K562 (cell line): ENCODE data around the gene PODXL2. TPM values are rescaled to one million over a fixed set of nuclear protein-coding genes. Genes with fewer than 3 reads are reported as not detected.
"Not testable (repeated sequence)": the region's sequence is repeated elsewhere in the genome, so short reads cannot be mapped to it uniquely, and the experiment has no call there.

Experiments
- ATAC-seq: fragments of 200-7000 bp; cut with Tn5 transposase; 3 replicates; pipeline ENCODE4 v1.9.1; 2020; ENCODE audit warnings: moderate library complexity
- BruUV-seq: library from RNA; stranded (reverse); fragments of 400-500 nt; replicated peaks from 2 replicates; lab custom pipeline; 2021; lab: Mats Ljungman, UMichigan
- CTCF ChIA-PET: fragments of 300-600 bp; formaldehyde crosslinking; extraction: SDS; loops from one replicate; lab custom pipeline; 2021; ENCODE audit warnings: low intra/inter-chr PET ratio; lab: Yijun Ruan, JAX
- POLR2A ChIA-PET: fragments of 300-600, 350-650 bp; sonication (Branson Sonifier 250); formaldehyde crosslinking; extraction: SDS; loops from one replicate; lab custom pipeline; 2021; ENCODE audit warnings: antibody characterized with exemption, inconsistent platforms; lab: Yijun Ruan, JAX
- DNase-seq, 4 experiments: peaks; one replicate each; pipeline versions ENCODE4 v3.0.0 to v3.0.0-alpha.2; 2011 to 2018; ENCODE audit warnings: low spot score in 3 of 4, mixed read lengths in 3 of 4; ENCODE audit errors: extremely low read depth in 1 of 4
- FAIRE-seq: peaks from 2 replicates; lab custom pipeline; 2011; peaks lifted over from hg19 to GRCh38; lab: Jason Lieb, UNC
- H2AFZ ChIP-seq: 2 replicates; pipeline ENCODE4 v1.6.0; 2011; ENCODE audit warnings: low read depth, low read length, control low read depth, inconsistent platforms
- H3K27ac ChIP-seq: fragments of 200-600 bp; 3 replicates; pipeline ENCODE4 v1.8.0; 2011; ENCODE audit warnings: low read depth, mild to moderate bottlenecking, control low read depth, inconsistent platforms, low read length, moderate library complexity, mixed read lengths; ENCODE audit errors: extremely low read depth
- H3K27me3 ChIP-seq, 2 experiments: fragments of 300-600 bp in 1 of 2; 2 replicates in 1 of 2; 3 replicates in 1 of 2; pipeline versions ENCODE4 v1.6.0 to v1.8.0; 2011; ENCODE audit warnings: inconsistent platforms in 2 of 2, low read length in 2 of 2, mild to moderate bottlenecking in 1 of 2, mixed read lengths in 1 of 2, moderate library complexity in 1 of 2; ENCODE audit not compliant: control insufficient read depth in 2 of 2, insufficient read depth in 2 of 2
- H3K36me3 ChIP-seq: fragments of 300-600 bp; 3 replicates; pipeline ENCODE4 v1.8.0; 2011; ENCODE audit warnings: mild to moderate bottlenecking, low read length, inconsistent platforms; ENCODE audit not compliant: control insufficient read depth, insufficient read depth
- H3K4me1 ChIP-seq, 2 experiments: fragments of 200-600 bp in 1 of 2; replicated peaks in 1 of 2; 2 replicates in 1 of 2; 3 replicates in 1 of 2; pipeline versions ENCODE4 v1.5.1 to v1.8.0; 2011; ENCODE audit warnings: inconsistent platforms in 2 of 2, low read length in 2 of 2, mild to moderate bottlenecking in 1 of 2, mixed read lengths in 1 of 2, moderate library complexity in 1 of 2; ENCODE audit not compliant: control insufficient read depth in 2 of 2, insufficient read depth in 2 of 2
- H3K4me2 ChIP-seq: 2 replicates; pipeline ENCODE4 v1.6.1; 2011; ENCODE audit warnings: low read length, control low read depth, inconsistent platforms, mixed read lengths; ENCODE audit not compliant: insufficient read depth
- H3K4me3 ChIP-seq: fragments of 200-600 bp; sonication (generic), shearing (Covaris generic); 2 replicates; pipeline ENCODE4 v1.5.1; 2016; ENCODE audit warnings: control low read depth, inconsistent platforms
- H3K79me2 ChIP-seq: fragments of 200-600 bp; 3 replicates; pipeline ENCODE4 v1.8.0; 2011; ENCODE audit warnings: low read length, inconsistent platforms; ENCODE audit not compliant: control insufficient read depth, insufficient read depth
- H3K9ac ChIP-seq, 2 experiments: 2 replicates each; pipeline versions ENCODE4 v1.6.0 to v1.6.1; 2011; ENCODE audit warnings: low read depth in 2 of 2, low read length in 2 of 2, control low read depth in 1 of 2, inconsistent platforms in 1 of 2, mild to moderate bottlenecking in 1 of 2, mixed read lengths in 1 of 2; ENCODE audit not compliant: insufficient read depth in 1 of 2
- H3K9me1 ChIP-seq: one replicate; pipeline ENCODE4 v1.6.0; 2011; ENCODE audit warnings: inconsistent platforms, mild to moderate bottlenecking, low read length, moderate library complexity; ENCODE audit not compliant: control insufficient read depth, insufficient read depth
- H3K9me3 ChIP-seq: replicated peaks from 2 replicates; pipeline ENCODE4 v1.5.1; 2011; ENCODE audit warnings: low read depth, low read length, inconsistent platforms; ENCODE audit not compliant: control insufficient read depth, insufficient read depth
- H4K20me1 ChIP-seq: replicated peaks from 2 replicates; pipeline ENCODE4 v1.6.1; 2011; ENCODE audit warnings: low read length, inconsistent platforms, mixed read lengths; ENCODE audit not compliant: control insufficient read depth, insufficient read depth
- SIN3A ChIP-seq, 2 experiments: fragments of 150-350 bp in 1 of 2; IDR thresholded peaks; 2 replicates each; pipeline ENCODE4 v1.6.1; 2011 to 2016; ENCODE audit warnings: borderline replicate concordance in 2 of 2, low read depth in 2 of 2, low read length in 2 of 2, mild to moderate bottlenecking in 2 of 2, moderate library complexity in 2 of 2; ENCODE audit not compliant: control insufficient read depth in 1 of 2
- ZNF146 ChIP-seq: IDR thresholded peaks from one replicate; pipeline ENCODE4 v1.6.1; 2018; ENCODE audit warnings: missing compliant biosample characterization; ENCODE audit not compliant: unreplicated experiment
- WGBS: fragments of 100-300 bp; shearing (Covaris generic); methylation state at CpG from one replicate; pipeline ENCODE4 v1.1.6; 2016; ENCODE audit warnings: low coverage, mixed read lengths; ENCODE audit not compliant: insufficient coverage; ENCODE audit errors: missing lambda C conversion rate; 5-methylcytosine and 5-hydroxymethylcytosine counted together
- in situ Hi-C: fragments of 300-500 bp; cut with MboI; formaldehyde crosslinking; loops from 4 replicates; pipeline ENCODE4 v1.15.0; 2018; ENCODE audit warnings: inconsistent platforms, mixed read lengths
- intact Hi-C: fragments of 100-400 bp; cut with micrococcal nuclease; formaldehyde crosslinking; loops from 2 replicates; pipeline ENCODE4 v1.14.2; 2022
- polyA plus RNA-seq, 8 experiments: library from polyadenylated mRNA; depleted of rRNA in 4 of 8; stranded (reverse) in 5 of 8; unstranded in 3 of 8; fragments of >200 nt; fragmentation: Nextera tagmentation in 2 of 8; fragmentation: Illumina TruSeq in 1 of 8; extraction: Ambion mirVana in 2 of 8; extraction: Trizol in 1 of 8; gene quantifications; 2 replicates each; pipeline versions ENCODE4 v1.2.1 to v1.2.3, GENCODE V29; 2011 to 2014; ENCODE audit warnings: inconsistent platforms in 1 of 8, missing spikeins in 1 of 8
- total RNA-seq, 7 experiments: library from RNA; depleted of rRNA in 6 of 7; stranded (reverse); fragments of >200 nt in 6 of 7; fragmentation: Illumina TruSeq in 2 of 7; extraction: Trizol in 2 of 7; gene quantifications; 2 replicates each; pipeline versions ENCODE4 v1.2.1 to v1.2.3, GENCODE V29; 2011 to 2021; ENCODE audit warnings: low replicate concordance in 1 of 7

Gene PODXL2
- total and polyA plus RNA-seq, 9 of the 15 experiments (the other 6 are each of a cell fraction or from before 2014, with no cell fraction given), result 0.03 to 52.5 (median 21.9) TPM

GRCh38 chr3:127704840-127705239 lies 75.9 kb downstream of the PODXL2 start:
- H3K4me2 ChIP-seq, intact Hi-C loops, in situ Hi-C loops, BruUV-seq, H3K9ac ChIP-seq, H3K27ac ChIP-seq, FAIRE-seq: not testable (repeated sequence)
- 38% methylated on average over 2 of the region's 4 CpGs for WGBS
- TF ChIP-seq ZNF146 (CRISPR knock-in tag), result peak; percentile 16
- TF ChIP-seq, all 486 proteins: peak for 1; not testable (repeated sequence) for 485
- H3K36me3 ChIP-seq, H3K79me2 ChIP-seq, H3K27me3 ChIP-seq, CTCF ChIA-PET, ATAC-seq, H3K9me1 ChIP-seq, H2AFZ ChIP-seq, POLR2A ChIA-PET, H3K4me3 ChIP-seq, H4K20me1 ChIP-seq, H3K9me3 ChIP-seq, DNase-seq: not testable (repeated sequence)
- peaks cover 29 to 36% of the 10 kb centered on the region in 2 experiments for H3K4me1 ChIP-seq

GRCh38 chr3:127706312-127706711 lies 77.3 kb downstream of the PODXL2 start:
- in situ Hi-C loops, result no loop called here
- no peak overlapping the region for H3K4me2 ChIP-seq
- CTCF ChIA-PET, result no interaction called here
- no TSS peak for BruUV-seq
- no peak overlapping the region for H3K4me3 ChIP-seq
- H4K20me1 ChIP-seq, result no peaks in the 10 kb centered on the region
- H3K79me2 ChIP-seq, result no peaks in the 10 kb centered on the region
- H3K9me3 ChIP-seq, result no peaks in the 10 kb centered on the region
- TF ChIP-seq SIN3A (IDR thresholded peaks at IDR 0.05; ENCODE audit: borderline replicate concordance in 2 of 2, control insufficient read depth in 1 of 2, low read depth in 2 of 2, low read length in 2 of 2), result no peak
- TF ChIP-seq, all 486 proteins: peak for 0
- Histone ChIP-seq H3K9ac (peak overlapping the region in 1 of 2 experiments; percentile 77; a peak in 1 of 4 replicates), H3K36me3 (no peaks in the 10 kb centered on the region), H2AFZ (peak overlapping the region; percentile 90), H3K4me1 (peaks cover 25 to 26% of the 10 kb centered on the region in 2 experiments), H3K27me3 (peaks cover 0 to 12% of the 10 kb centered on the region in 2 experiments; a peak in 3 of 5 replicates), H3K27ac (no peak overlapping the region), H3K9me1 (peaks cover 2% of the 10 kb centered on the region)
- intact Hi-C loops, result no loop called here
- DNase-seq (no peak), FAIRE-seq (no peak), ATAC-seq (no peak)
- 73% methylated on average over 6 of the region's 7 CpGs for WGBS
- POLR2A ChIA-PET, result interaction anchor here (0.6 to 1.4 kb wide), 3 partner anchors 10 to 15 kb away, joined by 3 to 4 read pairs (median 3); no protein-coding TSS in a partner anchor
